ENCODE results near the gene DTWD2.

GRCh38 chr5:119031905-119032304 is 43.6 kb upstream of the DTWD2 start:
- TF ChIP-seq CTCF (conservative IDR thresholded peaks at IDR 0.05) (no peak), ZFX (IDR thresholded peaks at IDR 0.05) (no peak)
